K562 (cell line): Measurements from ENCODE around the gene SART1. TPM values are rescaled to one million over a fixed set of nuclear protein-coding genes. Genes with fewer than 3 reads are reported as not detected.

Experiments used
- ATAC-seq: fragments of 200-7000 bp; cut with Tn5 transposase; 3 replicates; pipeline ENCODE4 v1.9.1; 2020; ENCODE audit warnings: moderate library complexity
- BruUV-seq: library from RNA; stranded (reverse); fragments of 400-500 nt; replicated peaks from 2 replicates; lab custom pipeline; 2021; lab: Mats Ljungman, UMichigan
- CTCF ChIA-PET: fragments of 300-600 bp; formaldehyde crosslinking; extraction: SDS; loops from one replicate; lab custom pipeline; 2021; ENCODE audit warnings: low intra/inter-chr PET ratio; lab: Yijun Ruan, JAX
- POLR2A ChIA-PET: fragments of 300-600, 350-650 bp; sonication (Branson Sonifier 250); formaldehyde crosslinking; extraction: SDS; loops from one replicate; lab custom pipeline; 2021; ENCODE audit warnings: antibody characterized with exemption, inconsistent platforms; lab: Yijun Ruan, JAX
- DNase-seq, 4 experiments: peaks; one replicate each; pipeline versions ENCODE4 v3.0.0 to v3.0.0-alpha.2; 2011 to 2018; ENCODE audit warnings: low spot score in 3 of 4, mixed read lengths in 3 of 4; ENCODE audit errors: extremely low read depth in 1 of 4
- FAIRE-seq: peaks from 2 replicates; lab custom pipeline; 2011; peaks lifted over from hg19 to GRCh38; lab: Jason Lieb, UNC
- H2AFZ ChIP-seq: 2 replicates; pipeline ENCODE4 v1.6.0; 2011; ENCODE audit warnings: low read depth, low read length, control low read depth, inconsistent platforms
- H3K27ac ChIP-seq: fragments of 200-600 bp; 3 replicates; pipeline ENCODE4 v1.8.0; 2011; ENCODE audit warnings: low read depth, mild to moderate bottlenecking, control low read depth, inconsistent platforms, low read length, moderate library complexity, mixed read lengths; ENCODE audit errors: extremely low read depth
- H3K27me3 ChIP-seq, 2 experiments: fragments of 300-600 bp in 1 of 2; 2 replicates in 1 of 2; 3 replicates in 1 of 2; pipeline versions ENCODE4 v1.6.0 to v1.8.0; 2011; ENCODE audit warnings: inconsistent platforms in 2 of 2, low read length in 2 of 2, mild to moderate bottlenecking in 1 of 2, mixed read lengths in 1 of 2, moderate library complexity in 1 of 2; ENCODE audit not compliant: control insufficient read depth in 2 of 2, insufficient read depth in 2 of 2
- H3K36me3 ChIP-seq: fragments of 300-600 bp; 3 replicates; pipeline ENCODE4 v1.8.0; 2011; ENCODE audit warnings: mild to moderate bottlenecking, low read length, inconsistent platforms; ENCODE audit not compliant: control insufficient read depth, insufficient read depth
- H3K4me1 ChIP-seq, 2 experiments: fragments of 200-600 bp in 1 of 2; replicated peaks in 1 of 2; 2 replicates in 1 of 2; 3 replicates in 1 of 2; pipeline versions ENCODE4 v1.5.1 to v1.8.0; 2011; ENCODE audit warnings: inconsistent platforms in 2 of 2, low read length in 2 of 2, mild to moderate bottlenecking in 1 of 2, mixed read lengths in 1 of 2, moderate library complexity in 1 of 2; ENCODE audit not compliant: control insufficient read depth in 2 of 2, insufficient read depth in 2 of 2
- H3K4me2 ChIP-seq: 2 replicates; pipeline ENCODE4 v1.6.1; 2011; ENCODE audit warnings: low read length, control low read depth, inconsistent platforms, mixed read lengths; ENCODE audit not compliant: insufficient read depth
- H3K4me3 ChIP-seq: fragments of 200-600 bp; sonication (generic), shearing (Covaris generic); 2 replicates; pipeline ENCODE4 v1.5.1; 2016; ENCODE audit warnings: control low read depth, inconsistent platforms
- H3K79me2 ChIP-seq: fragments of 200-600 bp; 3 replicates; pipeline ENCODE4 v1.8.0; 2011; ENCODE audit warnings: low read length, inconsistent platforms; ENCODE audit not compliant: control insufficient read depth, insufficient read depth
- H3K9ac ChIP-seq, 2 experiments: 2 replicates each; pipeline versions ENCODE4 v1.6.0 to v1.6.1; 2011; ENCODE audit warnings: low read depth in 2 of 2, low read length in 2 of 2, control low read depth in 1 of 2, inconsistent platforms in 1 of 2, mild to moderate bottlenecking in 1 of 2, mixed read lengths in 1 of 2; ENCODE audit not compliant: insufficient read depth in 1 of 2
- H3K9me1 ChIP-seq: one replicate; pipeline ENCODE4 v1.6.0; 2011; ENCODE audit warnings: inconsistent platforms, mild to moderate bottlenecking, low read length, moderate library complexity; ENCODE audit not compliant: control insufficient read depth, insufficient read depth
- H3K9me3 ChIP-seq: replicated peaks from 2 replicates; pipeline ENCODE4 v1.5.1; 2011; ENCODE audit warnings: low read depth, low read length, inconsistent platforms; ENCODE audit not compliant: control insufficient read depth, insufficient read depth
- H4K20me1 ChIP-seq: replicated peaks from 2 replicates; pipeline ENCODE4 v1.6.1; 2011; ENCODE audit warnings: low read length, inconsistent platforms, mixed read lengths; ENCODE audit not compliant: control insufficient read depth, insufficient read depth
- SUPT5H ChIP-seq: fragments of 450-650 bp; IDR thresholded peaks from 2 replicates; pipeline ENCODE4 v1.6.1; 2016
- THRAP3 ChIP-seq: fragments of 450-650 bp; IDR thresholded peaks from 2 replicates; pipeline ENCODE4 v1.6.1; 2016; ENCODE audit warnings: mild to moderate bottlenecking, inconsistent platforms, borderline replicate concordance
- ZBED1 ChIP-seq: IDR thresholded peaks from 2 replicates; pipeline ENCODE4 v1.6.1; 2014
- ZC3H11A ChIP-seq: IDR thresholded peaks from 2 replicates; pipeline ENCODE4 v1.6.1; 2012; ENCODE audit warnings: low read depth, low read length, improper control_type of control experiment
- WGBS: fragments of 100-300 bp; shearing (Covaris generic); methylation state at CpG from one replicate; pipeline ENCODE4 v1.1.6; 2016; ENCODE audit warnings: low coverage, mixed read lengths; ENCODE audit not compliant: insufficient coverage; ENCODE audit errors: missing lambda C conversion rate; 5-methylcytosine and 5-hydroxymethylcytosine counted together
- in situ Hi-C: fragments of 300-500 bp; cut with MboI; formaldehyde crosslinking; loops from 4 replicates; pipeline ENCODE4 v1.15.0; 2018; ENCODE audit warnings: inconsistent platforms, mixed read lengths
- intact Hi-C: fragments of 100-400 bp; cut with micrococcal nuclease; formaldehyde crosslinking; loops from 2 replicates; pipeline ENCODE4 v1.14.2; 2022
- polyA plus RNA-seq, 8 experiments: library from polyadenylated mRNA; depleted of rRNA in 4 of 8; stranded (reverse) in 5 of 8; unstranded in 3 of 8; fragments of >200 nt; fragmentation: Nextera tagmentation in 2 of 8; fragmentation: Illumina TruSeq in 1 of 8; extraction: Ambion mirVana in 2 of 8; extraction: Trizol in 1 of 8; gene quantifications; 2 replicates each; pipeline versions ENCODE4 v1.2.1 to v1.2.3, GENCODE V29; 2011 to 2014; ENCODE audit warnings: inconsistent platforms in 1 of 8, missing spikeins in 1 of 8
- total RNA-seq, 7 experiments: library from RNA; depleted of rRNA in 6 of 7; stranded (reverse); fragments of >200 nt in 6 of 7; fragmentation: Illumina TruSeq in 2 of 7; extraction: Trizol in 2 of 7; gene quantifications; 2 replicates each; pipeline versions ENCODE4 v1.2.1 to v1.2.3, GENCODE V29; 2011 to 2021; ENCODE audit warnings: low replicate concordance in 1 of 7
- TF ChIP-seq, protein P1 (sequence below): sonication (generic); formaldehyde crosslinking; IDR thresholded peaks from 2 replicates; pipeline ENCODE4 v1.8.0; 2022; ENCODE audit warnings: mild to moderate bottlenecking, missing genetic modification reagents

SART1 gene
- total and polyA plus RNA-seq, 9 of the 15 experiments (the other 6 are each of a cell fraction or from before 2014, with no cell fraction given): 4.8 to 84.1 (median 31.7) TPM

DNA sequence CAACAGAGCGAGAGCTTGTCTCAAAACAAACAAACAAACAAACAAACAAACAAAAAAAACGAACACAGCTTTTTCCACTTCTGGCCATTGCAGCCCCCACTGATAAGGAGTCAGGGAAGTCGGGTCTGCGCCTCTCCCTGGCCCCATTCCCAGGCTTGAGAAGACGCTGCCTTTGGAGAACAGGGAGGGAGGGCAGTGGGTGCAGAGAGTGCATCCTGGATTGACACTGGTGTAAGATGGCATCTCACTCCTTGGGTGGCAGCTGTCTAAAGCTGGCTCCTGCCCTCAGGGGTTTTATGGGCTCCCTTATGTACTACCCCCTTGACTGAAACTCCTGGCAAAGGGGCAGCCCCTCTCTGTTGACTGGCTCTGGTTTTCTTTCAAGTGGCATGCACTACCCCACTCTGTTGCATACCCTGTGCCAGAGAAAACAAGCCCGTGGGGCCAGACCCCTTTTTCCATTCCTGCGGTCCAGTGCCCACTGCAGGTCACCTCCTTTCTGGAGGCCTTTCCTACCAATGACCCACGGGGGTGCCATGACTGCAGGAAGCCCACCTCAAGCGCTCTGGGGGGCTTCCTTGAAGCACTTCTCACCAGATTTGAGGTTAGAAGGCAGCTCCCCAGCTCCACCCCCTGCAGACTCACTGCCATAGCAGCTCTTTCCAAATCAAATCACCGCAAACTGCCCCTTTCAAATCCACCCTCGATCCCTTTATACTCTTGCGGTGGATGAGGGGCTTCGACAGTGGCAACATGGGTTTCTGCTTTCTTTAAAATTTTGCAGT lies 29.6 kb upstream of the SART1 start:
- no peak for DNase-seq

More for the DNA sequence above, 29.6 kb upstream of the SART1 start:
- peaks cover 27 to 52% of the 10 kb centered on the region in 2 experiments; a peak in 4 of 5 replicates for H3K4me1 ChIP-seq
- 54% methylated on average over 13 of the region's 13 CpGs for WGBS
- H3K27me3 ChIP-seq: no peaks in the 10 kb centered on the region
- in situ Hi-C loops: no loop called here
- TF ChIP-seq, protein P1, sequence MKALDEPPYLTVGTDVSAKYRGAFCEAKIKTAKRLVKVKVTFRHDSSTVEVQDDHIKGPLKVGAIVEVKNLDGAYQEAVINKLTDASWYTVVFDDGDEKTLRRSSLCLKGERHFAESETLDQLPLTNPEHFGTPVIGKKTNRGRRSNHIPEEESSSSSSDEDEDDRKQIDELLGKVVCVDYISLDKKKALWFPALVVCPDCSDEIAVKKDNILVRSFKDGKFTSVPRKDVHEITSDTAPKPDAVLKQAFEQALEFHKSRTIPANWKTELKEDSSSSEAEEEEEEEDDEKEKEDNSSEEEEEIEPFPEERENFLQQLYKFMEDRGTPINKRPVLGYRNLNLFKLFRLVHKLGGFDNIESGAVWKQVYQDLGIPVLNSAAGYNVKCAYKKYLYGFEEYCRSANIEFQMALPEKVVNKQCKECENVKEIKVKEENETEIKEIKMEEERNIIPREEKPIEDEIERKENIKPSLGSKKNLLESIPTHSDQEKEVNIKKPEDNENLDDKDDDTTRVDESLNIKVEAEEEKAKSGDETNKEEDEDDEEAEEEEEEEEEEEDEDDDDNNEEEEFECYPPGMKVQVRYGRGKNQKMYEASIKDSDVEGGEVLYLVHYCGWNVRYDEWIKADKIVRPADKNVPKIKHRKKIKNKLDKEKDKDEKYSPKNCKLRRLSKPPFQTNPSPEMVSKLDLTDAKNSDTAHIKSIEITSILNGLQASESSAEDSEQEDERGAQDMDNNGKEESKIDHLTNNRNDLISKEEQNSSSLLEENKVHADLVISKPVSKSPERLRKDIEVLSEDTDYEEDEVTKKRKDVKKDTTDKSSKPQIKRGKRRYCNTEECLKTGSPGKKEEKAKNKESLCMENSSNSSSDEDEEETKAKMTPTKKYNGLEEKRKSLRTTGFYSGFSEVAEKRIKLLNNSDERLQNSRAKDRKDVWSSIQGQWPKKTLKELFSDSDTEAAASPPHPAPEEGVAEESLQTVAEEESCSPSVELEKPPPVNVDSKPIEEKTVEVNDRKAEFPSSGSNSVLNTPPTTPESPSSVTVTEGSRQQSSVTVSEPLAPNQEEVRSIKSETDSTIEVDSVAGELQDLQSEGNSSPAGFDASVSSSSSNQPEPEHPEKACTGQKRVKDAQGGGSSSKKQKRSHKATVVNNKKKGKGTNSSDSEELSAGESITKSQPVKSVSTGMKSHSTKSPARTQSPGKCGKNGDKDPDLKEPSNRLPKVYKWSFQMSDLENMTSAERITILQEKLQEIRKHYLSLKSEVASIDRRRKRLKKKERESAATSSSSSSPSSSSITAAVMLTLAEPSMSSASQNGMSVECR: no peak
- TF ChIP-seq ZBED1 (no peak), THRAP3 (no peak), SUPT5H (no peak), ZC3H11A (no peak)
- no peaks in the 10 kb centered on the region for H3K9me1 ChIP-seq
- CTCF ChIA-PET: no interaction called here
- ATAC-seq (no peak), FAIRE-seq (no peak)
- H3K9me3 ChIP-seq: no peaks in the 10 kb centered on the region
- intact Hi-C loops: no loop called here
- no peak overlapping the region for H3K9ac ChIP-seq
- POLR2A ChIA-PET: interaction anchor here (2.4 kb wide), 1 partner anchor 29 kb away, joined by 5 read pairs; no protein-coding TSS in a partner anchor
- no peak overlapping the region for H3K4me3 ChIP-seq
- H3K27ac ChIP-seq: no peak overlapping the region
- no peaks in the 10 kb centered on the region for H3K36me3 ChIP-seq
- no TSS peak for BruUV-seq
- H2AFZ ChIP-seq: peak overlapping the region; percentile 48
- H3K79me2 ChIP-seq: no peaks in the 10 kb centered on the region
- no peaks in the 10 kb centered on the region for H4K20me1 ChIP-seq
- no peak overlapping the region for H3K4me2 ChIP-seq
